GM23338 (cell line): ENCODE data around the gene PGC. TPM values are rescaled to one million over a fixed set of nuclear protein-coding genes. Genes with fewer than 3 reads are reported as not detected.
A peak's percentile ranks its signal among the peaks of the same experiment; 100 is the strongest.

Experiments
- ATAC-seq: fragments of 200-7000 bp; cut with Tn5 transposase; 3 replicates; pipeline ENCODE4 v1.9.1; 2020
- DNase-seq: peaks from one replicate; pipeline ENCODE4 v3.0.0-alpha.2; 2015; ENCODE audit warnings: low spot score
- H2AFZ ChIP-seq: fragments of 200-600 bp; sonication (generic); 2 replicates; pipeline ENCODE4 v1.8.0; 2016; ENCODE audit warnings: antibody characterized with exemption, mild to moderate bottlenecking, moderate library complexity
- H3F3A ChIP-seq: fragments of 200-600 bp; sonication (generic); replicated peaks from 2 replicates; pipeline ENCODE4 v1.8.0; 2017; ENCODE audit warnings: antibody characterized with exemption, mixed run types, low read depth
- H3K27ac ChIP-seq: fragments of 200-600 bp; sonication (generic); 2 replicates; pipeline ENCODE4 v1.6.1; 2016; ENCODE audit warnings: low read depth
- H3K27me3 ChIP-seq: fragments of 200-600 bp; sonication (generic); 2 replicates; pipeline ENCODE4 v1.8.0; 2016; ENCODE audit warnings: mild to moderate bottlenecking, mixed run types, moderate library complexity; ENCODE audit not compliant: insufficient read depth
- H3K36me3 ChIP-seq: fragments of 200-600 bp; sonication (generic); 2 replicates; pipeline ENCODE4 v1.8.0; 2016; ENCODE audit warnings: mild to moderate bottlenecking; ENCODE audit not compliant: insufficient read depth
- H3K4me1 ChIP-seq: fragments of 200-600 bp; sonication (generic); 2 replicates; pipeline ENCODE4 v1.8.0; 2016; ENCODE audit warnings: mild to moderate bottlenecking, moderate library complexity; ENCODE audit not compliant: insufficient read depth
- H3K4me2 ChIP-seq: fragments of 200-600 bp; sonication (generic); 2 replicates; pipeline ENCODE4 v1.7.1; 2017; ENCODE audit warnings: mixed run types
- H3K4me3 ChIP-seq: fragments of 200-600 bp; sonication (generic); 2 replicates; pipeline ENCODE4 v1.6.1; 2016; ENCODE audit warnings: mixed run types
- H3K79me2 ChIP-seq: fragments of 200-600 bp; sonication (generic); replicated peaks from 2 replicates; pipeline ENCODE4 v1.8.0; 2017; ENCODE audit warnings: mild to moderate bottlenecking; ENCODE audit not compliant: insufficient read depth
- H3K9me2 ChIP-seq: fragments of 200-600 bp; sonication (generic); 2 replicates; pipeline ENCODE4 v1.8.0; 2017; ENCODE audit not compliant: insufficient read depth
- H4K20me1 ChIP-seq: fragments of 200-600 bp; sonication (generic); replicated peaks from 2 replicates; pipeline ENCODE4 v1.8.0; 2017; ENCODE audit warnings: mild to moderate bottlenecking; ENCODE audit not compliant: insufficient read depth
- H3K27ac Mint-ChIP-seq: 2 replicates; pipeline ENCODE4 v1.8.0; 2020; ENCODE audit warnings: inconsistent platforms, mild to moderate bottlenecking, moderate library complexity, mixed read lengths
- H3K27me3 Mint-ChIP-seq: 3 replicates; pipeline ENCODE4 v1.8.0; 2022; ENCODE audit warnings: low read depth, mild to moderate bottlenecking, moderate library complexity, mixed read lengths, inconsistent platforms; ENCODE audit not compliant: insufficient read depth, poor library complexity
- H3K36me3 Mint-ChIP-seq: 3 replicates; pipeline ENCODE4 v1.8.0; 2021; ENCODE audit warnings: low read depth, mild to moderate bottlenecking, inconsistent platforms, moderate library complexity, mixed read lengths
- H3K4me1 Mint-ChIP-seq: 3 replicates; pipeline ENCODE4 v1.8.0; 2020; ENCODE audit warnings: mild to moderate bottlenecking, inconsistent platforms, mixed read lengths
- H3K4me3 Mint-ChIP-seq: 3 replicates; pipeline ENCODE4 v1.8.0; 2021; ENCODE audit warnings: moderate library complexity, mild to moderate bottlenecking, inconsistent platforms, mixed read lengths
- H3K9me3 Mint-ChIP-seq: 3 replicates; pipeline ENCODE4 v1.8.0; 2020; ENCODE audit warnings: moderate library complexity, mild to moderate bottlenecking, inconsistent platforms, mixed read lengths
- CREB1 ChIP-seq: fragments of 250-450 bp; sonication (Bioruptor Pico); IDR thresholded peaks from 2 replicates; pipeline ENCODE4 v1.5.0; 2020; ENCODE audit warnings: low read depth, mild to moderate bottlenecking, moderate library complexity
- ETS1 ChIP-seq: IDR thresholded peaks from 2 replicates; pipeline ENCODE4 v1.6.1; 2016; ENCODE audit warnings: antibody characterized with exemption
- EZH2 ChIP-seq: fragments of 200-600 bp; sonication (generic); IDR thresholded peaks from one replicate; pipeline ENCODE4 v1.8.0; 2017; ENCODE audit warnings: antibody characterized with exemption, mild to moderate bottlenecking, low read depth; ENCODE audit not compliant: unreplicated experiment
- EZH2phosphoT487 ChIP-seq: fragments of 200-600 bp; sonication (generic); IDR thresholded peaks from one replicate; pipeline ENCODE4 v1.8.1; 2018; ENCODE audit warnings: antibody characterized with exemption; ENCODE audit not compliant: unreplicated experiment
- JUNB ChIP-seq: IDR thresholded peaks from one replicate; pipeline ENCODE4 v1.6.1; 2016; ENCODE audit warnings: antibody characterized with exemption; ENCODE audit not compliant: unreplicated experiment
- NANOG ChIP-seq: IDR thresholded peaks from 2 replicates; pipeline ENCODE4 v1.6.1; 2016; ENCODE audit warnings: antibody characterized with exemption, borderline replicate concordance
- POLR2AphosphoS5 ChIP-seq: IDR thresholded peaks from 2 replicates; pipeline ENCODE4 v1.6.1; 2016; ENCODE audit warnings: antibody characterized with exemption, low read depth
- STAT1 ChIP-seq: IDR thresholded peaks from one replicate; pipeline ENCODE4 v1.6.1; 2016; ENCODE audit warnings: antibody characterized with exemption; ENCODE audit not compliant: unreplicated experiment
- ZNF114 ChIP-seq: fragments of 250-450 bp; sonication (Bioruptor Pico); IDR thresholded peaks from 2 replicates; pipeline ENCODE4 v1.5.0; 2020; ENCODE audit warnings: mild to moderate bottlenecking, moderate library complexity
- ZNF331 ChIP-seq: fragments of 250-450 bp; sonication (Bioruptor Pico); IDR thresholded peaks from 2 replicates; pipeline ENCODE4 v1.5.0; 2020; ENCODE audit warnings: low read depth, mild to moderate bottlenecking, moderate library complexity
- polyA plus RNA-seq: library from polyadenylated mRNA; unstranded; fragments of >200 nt; fragmentation: Nextera tagmentation; extraction: Ambion mirVana; gene quantifications from 2 replicates; pipeline ENCODE4 v1.2.1, GENCODE V29; 2016
- total RNA-seq: library from RNA; depleted of rRNA; stranded (reverse); fragments of >200 nt; shearing (Covaris generic); gene quantifications from 2 replicates; pipeline ENCODE4 v1.2.3, GENCODE V29; 2014
- TF ChIP-seq, protein P1 (sequence below): fragments of 250-450 bp; sonication (Bioruptor Pico); IDR thresholded peaks from 2 replicates; pipeline ENCODE4 v1.5.0; 2020; ENCODE audit warnings: mild to moderate bottlenecking, moderate library complexity
- TF ChIP-seq, protein P2 (sequence below), 2 experiments: fragments of 200-600 bp in 1 of 2; sonication (generic) in 1 of 2; conservative IDR thresholded peaks; 2 replicates each; pipeline versions ENCODE4 v1.5.1 to v1.6.1; 2016 to 2017; ENCODE audit warnings: antibody characterized with exemption in 2 of 2, low read depth in 2 of 2, mild to moderate bottlenecking in 2 of 2, moderate library complexity in 1 of 2
- TF ChIP-seq, protein P3 (sequence below): IDR thresholded peaks from one replicate; pipeline ENCODE4 v1.6.1; 2018; ENCODE audit warnings: antibody characterized with exemption; ENCODE audit not compliant: unreplicated experiment

The PGC gene
- total and polyA plus RNA-seq, 2 experiments from 2014 or later, result not detected

DNA sequence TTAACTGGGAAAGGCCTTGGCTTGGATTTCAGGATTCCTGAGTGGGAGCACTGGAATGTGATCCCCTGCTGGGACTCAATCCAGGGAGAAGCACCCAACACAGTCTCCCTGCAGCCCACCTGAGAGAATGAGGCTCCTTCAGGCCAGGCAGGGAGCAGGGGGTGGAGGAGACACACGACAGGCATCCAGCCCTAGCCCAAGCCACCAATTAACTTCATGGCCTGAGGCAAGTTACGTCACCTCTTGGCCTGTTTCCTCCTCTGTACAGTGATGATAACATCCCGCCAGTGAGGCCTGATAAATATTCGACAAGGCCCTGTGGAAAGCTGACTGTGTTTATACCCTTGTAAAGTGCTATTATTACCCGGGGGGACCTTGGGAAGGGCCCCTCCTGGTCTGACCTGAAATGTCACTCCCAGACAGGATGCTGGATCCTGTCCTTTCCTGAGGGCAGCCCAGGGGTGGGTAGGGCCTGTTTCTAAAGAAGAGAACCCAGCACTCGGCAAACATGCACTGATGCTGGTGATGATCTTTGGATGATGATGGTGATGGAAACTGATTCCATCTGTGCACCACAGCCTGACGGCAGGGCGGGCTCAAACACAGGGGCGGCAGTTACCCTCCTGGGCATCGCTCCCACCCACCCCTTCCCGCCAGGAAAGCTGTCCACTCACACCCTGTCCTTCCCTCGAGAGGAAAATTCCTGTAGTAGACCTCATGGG, 20.1 kb upstream of the PGC start:
- Histone ChIP-seq H3K4me2 (no peak overlapping the region), H3K36me3 (no peaks in the 10 kb centered on the region; the same call in 1 of the 2 replicates), H3K79me2 (no peaks in the 10 kb centered on the region), H3K27me3 (no peaks in the 10 kb centered on the region), H3K4me3 (no peak overlapping the region), H3K4me1 (no peaks in the 10 kb centered on the region), H3K9me2 (no peaks in the 10 kb centered on the region), H4K20me1 (no peaks in the 10 kb centered on the region), H3F3A (no peaks in the 10 kb centered on the region), H2AFZ (no peak overlapping the region), H3K27ac (no peak overlapping the region)
- peaks cover 9% of the 10 kb centered on the region for H3K27me3 Mint-ChIP-seq
- peaks cover 9% of the 10 kb centered on the region; the same call in 2 of the 3 replicates for H3K36me3 Mint-ChIP-seq
- H3K9me3 Mint-ChIP-seq, result no peaks in the 10 kb centered on the region
- ATAC-seq (peak; percentile 37), DNase-seq (no peak)
- no peak for TF ChIP-seq CREB1 (CRISPR knock-in tag)
- TF ChIP-seq STAT1, result no peak
- no peak for TF ChIP-seq ETS1
- no peak for TF ChIP-seq ZNF114 (CRISPR knock-in tag)
- TF ChIP-seq, protein P1, sequence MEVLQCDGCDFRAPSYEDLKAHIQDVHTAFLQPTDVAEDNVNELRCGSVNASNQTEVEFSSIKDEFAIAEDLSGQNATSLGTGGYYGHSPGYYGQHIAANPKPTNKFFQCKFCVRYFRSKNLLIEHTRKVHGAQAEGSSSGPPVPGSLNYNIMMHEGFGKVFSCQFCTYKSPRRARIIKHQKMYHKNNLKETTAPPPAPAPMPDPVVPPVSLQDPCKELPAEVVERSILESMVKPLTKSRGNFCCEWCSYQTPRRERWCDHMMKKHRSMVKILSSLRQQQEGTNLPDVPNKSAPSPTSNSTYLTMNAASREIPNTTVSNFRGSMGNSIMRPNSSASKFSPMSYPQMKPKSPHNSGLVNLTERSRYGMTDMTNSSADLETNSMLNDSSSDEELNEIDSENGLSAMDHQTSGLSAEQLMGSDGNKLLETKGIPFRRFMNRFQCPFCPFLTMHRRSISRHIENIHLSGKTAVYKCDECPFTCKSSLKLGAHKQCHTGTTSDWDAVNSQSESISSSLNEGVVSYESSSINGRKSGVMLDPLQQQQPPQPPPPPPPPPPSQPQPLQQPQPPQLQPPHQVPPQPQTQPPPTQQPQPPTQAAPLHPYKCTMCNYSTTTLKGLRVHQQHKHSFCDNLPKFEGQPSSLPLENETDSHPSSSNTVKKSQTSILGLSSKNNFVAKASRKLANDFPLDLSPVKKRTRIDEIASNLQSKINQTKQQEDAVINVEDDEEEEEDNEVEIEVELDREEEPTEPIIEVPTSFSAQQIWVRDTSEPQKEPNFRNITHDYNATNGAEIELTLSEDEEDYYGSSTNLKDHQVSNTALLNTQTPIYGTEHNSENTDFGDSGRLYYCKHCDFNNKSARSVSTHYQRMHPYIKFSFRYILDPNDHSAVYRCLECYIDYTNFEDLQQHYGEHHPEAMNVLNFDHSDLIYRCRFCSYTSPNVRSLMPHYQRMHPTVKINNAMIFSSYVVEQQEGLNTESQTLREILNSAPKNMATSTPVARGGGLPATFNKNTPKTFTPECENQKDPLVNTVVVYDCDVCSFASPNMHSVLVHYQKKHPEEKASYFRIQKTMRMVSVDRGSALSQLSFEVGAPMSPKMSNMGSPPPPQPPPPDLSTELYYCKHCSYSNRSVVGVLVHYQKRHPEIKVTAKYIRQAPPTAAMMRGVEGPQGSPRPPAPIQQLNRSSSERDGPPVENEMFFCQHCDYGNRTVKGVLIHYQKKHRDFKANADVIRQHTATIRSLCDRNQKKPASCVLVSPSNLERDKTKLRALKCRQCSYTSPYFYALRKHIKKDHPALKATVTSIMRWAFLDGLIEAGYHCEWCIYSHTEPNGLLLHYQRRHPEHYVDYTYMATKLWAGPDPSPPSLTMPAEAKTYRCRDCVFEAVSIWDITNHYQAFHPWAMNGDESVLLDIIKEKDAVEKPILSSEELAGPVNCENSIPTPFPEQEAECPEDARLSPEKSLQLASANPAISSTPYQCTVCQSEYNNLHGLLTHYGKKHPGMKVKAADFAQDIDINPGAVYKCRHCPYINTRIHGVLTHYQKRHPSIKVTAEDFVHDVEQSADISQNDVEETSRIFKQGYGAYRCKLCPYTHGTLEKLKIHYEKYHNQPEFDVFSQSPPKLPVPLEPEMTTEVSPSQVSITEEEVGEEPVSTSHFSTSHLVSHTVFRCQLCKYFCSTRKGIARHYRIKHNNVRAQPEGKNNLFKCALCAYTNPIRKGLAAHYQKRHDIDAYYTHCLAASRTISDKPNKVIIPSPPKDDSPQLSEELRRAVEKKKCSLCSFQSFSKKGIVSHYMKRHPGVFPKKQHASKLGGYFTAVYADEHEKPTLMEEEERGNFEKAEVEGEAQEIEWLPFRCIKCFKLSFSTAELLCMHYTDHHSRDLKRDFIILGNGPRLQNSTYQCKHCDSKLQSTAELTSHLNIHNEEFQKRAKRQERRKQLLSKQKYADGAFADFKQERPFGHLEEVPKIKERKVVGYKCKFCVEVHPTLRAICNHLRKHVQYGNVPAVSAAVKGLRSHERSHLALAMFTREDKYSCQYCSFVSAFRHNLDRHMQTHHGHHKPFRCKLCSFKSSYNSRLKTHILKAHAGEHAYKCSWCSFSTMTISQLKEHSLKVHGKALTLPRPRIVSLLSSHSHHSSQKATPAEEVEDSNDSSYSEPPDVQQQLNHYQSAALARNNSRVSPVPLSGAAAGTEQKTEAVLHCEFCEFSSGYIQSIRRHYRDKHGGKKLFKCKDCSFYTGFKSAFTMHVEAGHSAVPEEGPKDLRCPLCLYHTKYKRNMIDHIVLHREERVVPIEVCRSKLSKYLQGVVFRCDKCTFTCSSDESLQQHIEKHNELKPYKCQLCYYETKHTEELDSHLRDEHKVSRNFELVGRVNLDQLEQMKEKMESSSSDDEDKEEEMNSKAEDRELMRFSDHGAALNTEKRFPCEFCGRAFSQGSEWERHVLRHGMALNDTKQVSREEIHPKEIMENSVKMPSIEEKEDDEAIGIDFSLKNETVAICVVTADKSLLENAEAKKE, result no peak
- TF ChIP-seq NANOG, result no peak
- no peak for TF ChIP-seq JUNB
- TF ChIP-seq, protein P2, sequence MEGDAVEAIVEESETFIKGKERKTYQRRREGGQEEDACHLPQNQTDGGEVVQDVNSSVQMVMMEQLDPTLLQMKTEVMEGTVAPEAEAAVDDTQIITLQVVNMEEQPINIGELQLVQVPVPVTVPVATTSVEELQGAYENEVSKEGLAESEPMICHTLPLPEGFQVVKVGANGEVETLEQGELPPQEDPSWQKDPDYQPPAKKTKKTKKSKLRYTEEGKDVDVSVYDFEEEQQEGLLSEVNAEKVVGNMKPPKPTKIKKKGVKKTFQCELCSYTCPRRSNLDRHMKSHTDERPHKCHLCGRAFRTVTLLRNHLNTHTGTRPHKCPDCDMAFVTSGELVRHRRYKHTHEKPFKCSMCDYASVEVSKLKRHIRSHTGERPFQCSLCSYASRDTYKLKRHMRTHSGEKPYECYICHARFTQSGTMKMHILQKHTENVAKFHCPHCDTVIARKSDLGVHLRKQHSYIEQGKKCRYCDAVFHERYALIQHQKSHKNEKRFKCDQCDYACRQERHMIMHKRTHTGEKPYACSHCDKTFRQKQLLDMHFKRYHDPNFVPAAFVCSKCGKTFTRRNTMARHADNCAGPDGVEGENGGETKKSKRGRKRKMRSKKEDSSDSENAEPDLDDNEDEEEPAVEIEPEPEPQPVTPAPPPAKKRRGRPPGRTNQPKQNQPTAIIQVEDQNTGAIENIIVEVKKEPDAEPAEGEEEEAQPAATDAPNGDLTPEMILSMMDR (conservative IDR thresholded peaks at IDR 0.05; ENCODE audit: low read depth in 2 of 2), result no peak
- TF ChIP-seq POLR2AphosphoS5, result no peak
- no peak for TF ChIP-seq ZNF331 (CRISPR knock-in tag)
- TF ChIP-seq, protein P3, sequence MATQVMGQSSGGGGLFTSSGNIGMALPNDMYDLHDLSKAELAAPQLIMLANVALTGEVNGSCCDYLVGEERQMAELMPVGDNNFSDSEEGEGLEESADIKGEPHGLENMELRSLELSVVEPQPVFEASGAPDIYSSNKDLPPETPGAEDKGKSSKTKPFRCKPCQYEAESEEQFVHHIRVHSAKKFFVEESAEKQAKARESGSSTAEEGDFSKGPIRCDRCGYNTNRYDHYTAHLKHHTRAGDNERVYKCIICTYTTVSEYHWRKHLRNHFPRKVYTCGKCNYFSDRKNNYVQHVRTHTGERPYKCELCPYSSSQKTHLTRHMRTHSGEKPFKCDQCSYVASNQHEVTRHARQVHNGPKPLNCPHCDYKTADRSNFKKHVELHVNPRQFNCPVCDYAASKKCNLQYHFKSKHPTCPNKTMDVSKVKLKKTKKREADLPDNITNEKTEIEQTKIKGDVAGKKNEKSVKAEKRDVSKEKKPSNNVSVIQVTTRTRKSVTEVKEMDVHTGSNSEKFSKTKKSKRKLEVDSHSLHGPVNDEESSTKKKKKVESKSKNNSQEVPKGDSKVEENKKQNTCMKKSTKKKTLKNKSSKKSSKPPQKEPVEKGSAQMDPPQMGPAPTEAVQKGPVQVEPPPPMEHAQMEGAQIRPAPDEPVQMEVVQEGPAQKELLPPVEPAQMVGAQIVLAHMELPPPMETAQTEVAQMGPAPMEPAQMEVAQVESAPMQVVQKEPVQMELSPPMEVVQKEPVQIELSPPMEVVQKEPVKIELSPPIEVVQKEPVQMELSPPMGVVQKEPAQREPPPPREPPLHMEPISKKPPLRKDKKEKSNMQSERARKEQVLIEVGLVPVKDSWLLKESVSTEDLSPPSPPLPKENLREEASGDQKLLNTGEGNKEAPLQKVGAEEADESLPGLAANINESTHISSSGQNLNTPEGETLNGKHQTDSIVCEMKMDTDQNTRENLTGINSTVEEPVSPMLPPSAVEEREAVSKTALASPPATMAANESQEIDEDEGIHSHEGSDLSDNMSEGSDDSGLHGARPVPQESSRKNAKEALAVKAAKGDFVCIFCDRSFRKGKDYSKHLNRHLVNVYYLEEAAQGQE, result no peak
- TF ChIP-seq EZH2phosphoT487, result no peak
- no peak for TF ChIP-seq EZH2
- H3K4me1 Mint-ChIP-seq, result peaks cover 9% of the 10 kb centered on the region
- H3K27ac Mint-ChIP-seq, result no peak overlapping the region
- no peak overlapping the region for H3K4me3 Mint-ChIP-seq
